Measurements from ENCODE around the gene CCDC13. TPM values are rescaled to one million over a fixed set of nuclear protein-coding genes. Genes with fewer than 3 reads are reported as not detected.

The CCDC13 gene
- total and polyA plus RNA-seq, 2 of the 13 experiments (the other 11 are each of a cell fraction or from before 2014, with no cell fraction given): 0.22 to 0.51 TPM

- peak; percentile 70 for TF ChIP-seq POGK (CRISPR knock-in tag; conservative IDR thresholded peaks at IDR 0.05)
- peak; percentile 38; the same call in 1 of the 2 replicates for TF ChIP-seq NR0B2 (CRISPR knock-in tag; IDR thresholded peaks at IDR 0.05)
- no peak for TF ChIP-seq GTF3A (CRISPR knock-in tag; conservative IDR thresholded peaks at IDR 0.05)
- TF ChIP-seq KDM5B (CRISPR knock-in tag; IDR thresholded peaks at IDR 0.05; ENCODE audit: borderline replicate concordance): peak; percentile 21; the same call in 1 of the 2 replicates
- peak; percentile 80 for TF ChIP-seq ZNF546 (CRISPR knock-in tag; conservative IDR thresholded peaks at IDR 0.05)
- no peak for TF ChIP-seq SOX6 (IDR thresholded peaks at IDR 0.05)
- no peak for TF ChIP-seq SOX6 (CRISPR knock-in tag; IDR thresholded peaks at IDR 0.05)
- TF ChIP-seq, protein P1, sequence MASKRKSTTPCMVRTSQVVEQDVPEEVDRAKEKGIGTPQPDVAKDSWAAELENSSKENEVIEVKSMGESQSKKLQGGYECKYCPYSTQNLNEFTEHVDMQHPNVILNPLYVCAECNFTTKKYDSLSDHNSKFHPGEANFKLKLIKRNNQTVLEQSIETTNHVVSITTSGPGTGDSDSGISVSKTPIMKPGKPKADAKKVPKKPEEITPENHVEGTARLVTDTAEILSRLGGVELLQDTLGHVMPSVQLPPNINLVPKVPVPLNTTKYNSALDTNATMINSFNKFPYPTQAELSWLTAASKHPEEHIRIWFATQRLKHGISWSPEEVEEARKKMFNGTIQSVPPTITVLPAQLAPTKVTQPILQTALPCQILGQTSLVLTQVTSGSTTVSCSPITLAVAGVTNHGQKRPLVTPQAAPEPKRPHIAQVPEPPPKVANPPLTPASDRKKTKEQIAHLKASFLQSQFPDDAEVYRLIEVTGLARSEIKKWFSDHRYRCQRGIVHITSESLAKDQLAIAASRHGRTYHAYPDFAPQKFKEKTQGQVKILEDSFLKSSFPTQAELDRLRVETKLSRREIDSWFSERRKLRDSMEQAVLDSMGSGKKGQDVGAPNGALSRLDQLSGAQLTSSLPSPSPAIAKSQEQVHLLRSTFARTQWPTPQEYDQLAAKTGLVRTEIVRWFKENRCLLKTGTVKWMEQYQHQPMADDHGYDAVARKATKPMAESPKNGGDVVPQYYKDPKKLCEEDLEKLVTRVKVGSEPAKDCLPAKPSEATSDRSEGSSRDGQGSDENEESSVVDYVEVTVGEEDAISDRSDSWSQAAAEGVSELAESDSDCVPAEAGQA (IDR thresholded peaks at IDR 0.05; ENCODE audit: low read depth): 0 out of 2 replicates have a peak, but pooled peaks have one; percentile 13
- TF ChIP-seq, protein P1 (CRISPR knock-in tag; IDR thresholded peaks at IDR 0.05; ENCODE audit: borderline replicate concordance): no peak
- peak; percentile 31 for TF ChIP-seq TBL1XR1 (IDR thresholded peaks at IDR 0.05; ENCODE audit: borderline replicate concordance, low read length, partially characterized antibody)
- no peak for TF ChIP-seq NFIB (CRISPR knock-in tag; IDR thresholded peaks at IDR 0.05; ENCODE audit: borderline replicate concordance)
- TF ChIP-seq ZNF224 (CRISPR knock-in tag; IDR thresholded peaks at IDR 0.05): peak; percentile 77; the same call in 1 of the 2 replicates
- no peak for TF ChIP-seq MIER2 (CRISPR knock-in tag; IDR thresholded peaks at IDR 0.05)
- peak; percentile 43; the same call in 1 of the 2 replicates for TF ChIP-seq ZNF678 (CRISPR knock-in tag; IDR thresholded peaks at IDR 0.05)
- TF ChIP-seq PHF5A (CRISPR knock-in tag; IDR thresholded peaks at IDR 0.05; ENCODE audit: low read depth, unreplicated experiment): no peak
- no peak for TF ChIP-seq NAIF1 (CRISPR knock-in tag; IDR thresholded peaks at IDR 0.05; ENCODE audit: borderline replicate concordance)
- peak; percentile 61; the same call in 1 of the 2 replicates for TF ChIP-seq IKZF5 (CRISPR knock-in tag; IDR thresholded peaks at IDR 0.05)
- TF ChIP-seq SP1 (IDR thresholded peaks at IDR 0.05): no peak
- peak; percentile 28; the same call in 1 of the 2 replicates for TF ChIP-seq SP1 (CRISPR knock-in tag; IDR thresholded peaks at IDR 0.05)
- 0 out of 2 replicates have a peak, but pooled peaks have one; percentile 28 for TF ChIP-seq ZKSCAN8 (CRISPR knock-in tag; IDR thresholded peaks at IDR 0.05; ENCODE audit: borderline replicate concordance)
- no peak for TF ChIP-seq PLRG1 (conservative IDR thresholded peaks at IDR 0.05)
These were observed 31.2 kb upstream of the CCDC13 start, which contains the start of gene HIGD1A (continued) for GRCh38 chr3:42804106-42804830.

Data from HepG2 (cell line).